DOHH2 (cell line): ENCODE data around the gene MGAT1.

Experiments
- CTCF ChIP-seq: fragments of 200-600 bp; sonication (generic); IDR thresholded peaks from one replicate; pipeline ENCODE4 v1.5.1; 2014; ENCODE audit warnings: antibody characterized with exemption, mild to moderate bottlenecking, low read depth, low read length; ENCODE audit not compliant: poor library complexity, severe bottlenecking
- EZH2phosphoT487 ChIP-seq: fragments of 200-600 bp; sonication (generic); IDR thresholded peaks from 2 replicates; pipeline ENCODE4 v1.6.1; 2017; ENCODE audit warnings: borderline replicate concordance, mild to moderate bottlenecking, antibody characterized with exemption, low read length, moderate library complexity, mixed read lengths

- TF ChIP-seq CTCF, result no peak
- no peak for TF ChIP-seq EZH2phosphoT487
Measured at GRCh38 chr5:180810210-180810958, 7.8 kb upstream of the MGAT1 start.
